Transverse colon (tissue), 4 donors: ENCODE results near the gene NEURL1. TPM values are rescaled to one million over a fixed set of nuclear protein-coding genes. Genes with fewer than 3 reads are reported as not detected.
A peak's percentile ranks its signal among the peaks of the same experiment; 100 is the strongest.

ENCODE experiments used
- DNase-seq: peaks from one replicate; pipeline ENCODE4 v3.0.0-alpha.2; 2019
- H3K27ac ChIP-seq, 4 donors: fragments of 200-600 bp; sonication (generic); 2 replicates each; pipeline ENCODE4 v1.5.1; 2016 to 2018; ENCODE audit warnings: inconsistent platforms in 4 of 4
- H3K27me3 ChIP-seq: fragments of 200-600 bp; sonication (generic); 2 replicates; pipeline ENCODE4 v1.5.1; 2017; ENCODE audit warnings: inconsistent platforms
- H3K36me3 ChIP-seq, 4 donors: fragments of 200-600 bp; sonication (generic); 2 replicates each; pipeline ENCODE4 v1.5.1; 2017 to 2019; ENCODE audit warnings: inconsistent platforms in 4 of 4
- H3K4me1 ChIP-seq, 4 donors: fragments of 200-600 bp; sonication (generic); 2 replicates each; pipeline ENCODE4 v1.5.1; 2017 to 2020; ENCODE audit warnings: inconsistent platforms in 4 of 4
- H3K4me3 ChIP-seq, 4 donors: fragments of 200-600 bp; sonication (generic); 1 replicate in 1 of 4; 2 replicates in 3 of 4; pipeline versions ENCODE4 v1.5.1 to v1.6.1; 2017 to 2019; ENCODE audit warnings: inconsistent platforms in 4 of 4
- H3K9me3 ChIP-seq, 2 donors: fragments of 200-600 bp; sonication (generic); 2 replicates each; pipeline ENCODE4 v1.5.1; 2017 to 2019; ENCODE audit warnings: inconsistent platforms in 2 of 2
- CTCF ChIP-seq, 5 experiments: fragments of 200-600 bp in 3 of 5; fragments of 450-650 bp in 2 of 5; sonication (generic) in 3 of 5; IDR thresholded peaks; 1 replicate in 2 of 5; 2 replicates in 3 of 5; pipeline ENCODE4 v1.5.1; 2016 to 2017; ENCODE audit warnings: antibody characterized with exemption in 5 of 5, inconsistent platforms in 3 of 5, mild to moderate bottlenecking in 2 of 5, moderate library complexity in 1 of 5
- EP300 ChIP-seq: sonication (generic); formaldehyde crosslinking; IDR thresholded peaks from one replicate; pipeline ENCODE4 v1.6.1; 2017; ENCODE audit warnings: antibody characterized with exemption, low read depth
- POLR2A ChIP-seq: fragments of 450-650 bp; IDR thresholded peaks from one replicate; pipeline ENCODE4 v1.6.1; 2016; ENCODE audit warnings: antibody characterized with exemption, mild to moderate bottlenecking, moderate library complexity
- POLR2AphosphoS5 ChIP-seq, 3 donors: sonication (generic); formaldehyde crosslinking; IDR thresholded peaks; one replicate each; pipeline ENCODE4 v1.6.1; 2016; ENCODE audit warnings: antibody characterized with exemption in 3 of 3
- WGBS, 2 donors: methylation state at CpG; one replicate each; pipeline ENCODE4 v1.1.5; 2018; ENCODE audit warnings: low coverage in 1 of 2; 5-methylcytosine and 5-hydroxymethylcytosine counted together
- in situ Hi-C, 4 donors: fragments of 200-750 bp; cut with MboI; loops; one replicate each; pipeline versions ENCODE4 v1.15.0 to v1.15.1; 2017; ENCODE audit warnings: low sequenced_read_pairs in 3 of 4, low pct_ligation_motif_present in 1 of 4, low pct_unique_long_range_greater_than_20kb in 1 of 4
- intact Hi-C: fragments of 100-400 bp; cut with DNase I; formaldehyde crosslinking; loops from one replicate; pipeline ENCODE4 v1.15.1; 2023; ENCODE audit warnings: low total_unique reads
- total RNA-seq, 4 donors: library from RNA; depleted of rRNA; stranded (reverse); fragments of >200 nt; gene quantifications; one replicate each; pipeline ENCODE4 v1.1.0, GENCODE V29; 2016

Gene NEURL1
- total RNA-seq, 4 donors from 2014 or later: 36.7 to 177 (median 55.8) TPM

DNA sequence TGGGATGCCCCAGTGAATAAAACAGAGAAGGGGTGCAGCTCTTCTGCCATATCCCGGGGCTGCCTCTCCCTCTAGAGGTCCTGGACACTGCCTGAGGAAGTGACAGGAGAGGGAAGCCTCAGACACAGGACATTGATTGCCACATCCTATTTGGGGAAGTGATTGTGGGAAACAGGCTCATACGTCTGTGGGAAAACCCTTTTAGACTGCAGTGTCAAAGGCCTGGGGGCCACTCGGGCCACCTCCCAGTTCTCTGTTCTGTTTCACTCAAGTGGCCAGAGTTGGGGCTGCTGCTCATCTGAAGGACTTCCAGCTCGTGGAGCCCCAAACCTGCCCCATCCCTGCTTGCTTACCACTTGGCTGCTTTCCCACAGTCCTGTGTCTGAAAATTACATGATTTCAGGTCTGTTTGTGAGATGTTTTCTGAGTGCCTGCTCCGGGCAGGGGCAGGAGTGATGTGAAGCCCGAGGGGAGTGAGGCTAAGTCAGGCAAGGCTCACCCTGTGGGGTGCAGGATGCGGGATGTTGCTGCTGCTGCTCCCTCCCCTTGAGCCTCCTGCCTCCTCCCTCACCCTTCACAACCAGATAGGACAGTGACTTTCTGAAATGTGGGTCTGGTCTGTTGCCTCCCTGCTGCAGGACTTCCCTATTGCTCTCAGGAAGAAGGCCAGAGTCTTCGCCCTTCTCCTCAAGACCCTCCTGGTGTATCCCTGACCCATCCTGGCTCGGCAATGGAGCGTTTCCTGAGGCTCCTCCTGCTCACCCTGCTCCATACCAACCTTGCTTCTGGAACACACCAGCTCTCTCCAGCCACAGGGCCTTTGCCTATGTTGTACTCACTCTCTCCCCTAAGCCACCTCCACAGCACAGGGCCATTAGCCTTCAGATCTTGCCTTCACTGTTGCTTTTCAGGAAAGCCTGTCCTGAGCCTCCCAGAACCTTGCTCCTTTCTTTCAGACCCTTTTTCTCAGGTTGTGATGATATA is 58.4 kb downstream of the NEURL1 start:
- Histone ChIP-seq H3K27ac (no peak overlapping the region), H3K9me3 (no peaks in the 10 kb centered on the region), H3K4me1 (peaks cover 9 to 40% (median 25%) of the 10 kb centered on the region in 4 donors), H3K36me3 (no peaks in the 10 kb centered on the region), H3K27me3 (no peaks in the 10 kb centered on the region), H3K4me3 (no peak overlapping the region)
- intact Hi-C loops: no loop called here
- in situ Hi-C loops: no loop called here
- DNase-seq: no peak
- 52 to 60% methylated on average over 3 to 10 of the region's 10 CpGs for WGBS, 2 donors
- TF ChIP-seq POLR2A (no peak), POLR2AphosphoS5 (IDR thresholded peaks at IDR 0.05) (no peak), CTCF (IDR thresholded peaks at IDR 0.05) (no peak), EP300 (no peak)

DNA sequence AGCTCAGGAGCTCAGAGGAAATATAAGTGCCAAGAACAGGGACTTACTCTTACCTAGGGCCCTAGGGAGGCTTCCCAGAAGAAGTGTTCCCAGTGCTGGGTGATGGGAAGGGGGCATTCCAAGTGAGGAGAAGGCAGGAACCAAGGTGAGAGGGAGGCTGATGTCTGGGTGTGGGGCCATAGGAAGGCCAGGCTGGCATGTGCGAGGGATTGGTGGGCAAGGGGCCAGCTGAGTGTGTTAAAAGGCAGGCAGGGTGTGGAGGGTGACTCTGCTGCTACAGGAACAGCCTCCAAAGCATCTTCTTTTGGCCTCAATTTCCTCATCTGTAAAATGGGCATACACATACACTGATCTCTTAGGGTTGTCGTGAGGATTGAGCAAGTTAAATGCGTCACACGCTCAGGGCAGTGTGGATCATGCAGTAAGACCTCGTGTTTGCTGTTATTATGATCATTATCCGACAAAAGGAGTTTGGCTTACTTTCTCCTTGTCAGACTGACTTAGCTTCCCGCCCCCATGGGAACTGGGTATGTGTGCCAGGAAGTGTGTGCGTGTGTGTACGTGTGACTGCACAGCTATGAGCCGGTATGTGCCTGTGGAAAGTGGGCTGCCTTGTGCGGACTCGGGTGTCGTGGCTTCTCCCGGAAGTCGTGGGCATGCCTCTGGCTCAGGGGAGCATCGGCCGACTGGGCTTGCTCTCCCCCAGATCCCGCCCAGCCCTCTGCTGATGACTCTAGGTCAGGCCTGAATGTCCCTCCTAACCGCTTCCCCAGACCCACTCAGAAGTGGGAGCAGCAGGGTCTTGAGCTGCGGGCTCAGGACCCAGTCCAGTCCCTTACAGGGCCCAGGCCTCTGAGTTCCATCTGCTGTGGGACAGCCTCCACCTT is 59.6 kb downstream of the NEURL1 start:
- intact Hi-C loops (no loop called here), in situ Hi-C loops (no loop called here)
- WGBS, 2 donors: 94% methylated on average over 18 of the region's 20 CpGs; no CpG with 5 or more reads in 1 of the 2 donors
- Histone ChIP-seq H3K36me3 (no peaks in the 10 kb centered on the region), H3K4me3 (no peak overlapping the region), H3K27me3 (no peaks in the 10 kb centered on the region), H3K27ac (no peak overlapping the region), H3K9me3 (no peaks in the 10 kb centered on the region), H3K4me1 (peaks cover 9 to 38% (median 25%) of the 10 kb centered on the region in 4 donors)
- TF ChIP-seq POLR2AphosphoS5 (IDR thresholded peaks at IDR 0.05) (no peak), EP300 (no peak), POLR2A (no peak), CTCF (IDR thresholded peaks at IDR 0.05) (no peak)
- DNase-seq: no peak

DNA sequence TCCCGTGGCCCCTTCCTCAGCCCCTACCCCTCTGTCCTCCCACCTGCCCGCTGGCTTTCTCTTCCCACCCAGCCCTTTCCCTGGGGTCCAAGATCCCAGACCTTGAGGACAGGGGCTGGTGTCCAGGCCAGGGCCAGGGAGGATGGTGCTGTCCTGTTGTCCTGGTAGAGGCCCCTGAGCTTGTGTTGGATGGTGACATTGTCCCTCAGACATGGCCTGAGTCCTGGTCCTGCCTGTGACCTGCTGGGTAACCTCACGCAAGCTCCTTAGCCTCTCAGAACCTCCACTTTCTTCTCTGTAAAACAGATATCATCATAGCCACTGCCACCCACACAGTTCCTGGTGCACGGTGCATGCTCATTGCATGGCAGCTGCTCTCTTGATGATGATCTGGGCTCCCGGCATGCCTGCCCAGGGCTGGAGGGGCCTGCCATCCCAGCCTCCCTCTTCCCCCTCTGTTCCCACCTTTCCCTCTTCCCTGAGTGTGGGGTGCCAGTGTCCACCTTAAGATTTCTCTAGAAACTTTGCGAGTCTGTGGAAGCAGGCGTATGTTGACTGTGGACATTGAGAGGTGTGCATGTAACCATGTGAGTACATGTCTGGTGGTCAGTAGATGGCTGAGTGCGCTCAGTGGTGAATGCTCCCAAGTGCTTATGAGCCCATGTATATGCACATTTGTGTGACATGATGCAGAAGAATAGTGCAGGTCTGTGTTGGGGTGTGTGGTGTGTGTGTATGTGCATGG is 60.4 kb downstream of the NEURL1 start:
- in situ Hi-C loops: no loop called here
- H3K27ac ChIP-seq: peak overlapping the region in 1 of 4 donors; percentile 74
- WGBS, 2 donors: 90 to 94% methylated on average over 3 to 8 of the region's 8 CpGs
- H3K9me3 ChIP-seq: no peaks in the 10 kb centered on the region
- no peaks in the 10 kb centered on the region for H3K27me3 ChIP-seq
- H3K4me1 ChIP-seq: peaks cover 9 to 30% (median 23%) of the 10 kb centered on the region in 4 donors
- intact Hi-C loops: no loop called here
- TF ChIP-seq POLR2AphosphoS5 (IDR thresholded peaks at IDR 0.05) (no peak), CTCF (IDR thresholded peaks at IDR 0.05) (no peak), EP300 (no peak), POLR2A (no peak)
- no peaks in the 10 kb centered on the region for H3K36me3 ChIP-seq
- DNase-seq: no peak
- H3K4me3 ChIP-seq: no peak overlapping the region
